AG04450 (cell line): ENCODE measurements around the gene PITPNM1. TPM values are rescaled to one million over a fixed set of nuclear protein-coding genes. Genes with fewer than 3 reads are reported as not detected.

ENCODE experiments used
- CTCF ChIA-PET: fragments of 300-600, 350-600 bp; formaldehyde crosslinking; extraction: SDS; loops from one replicate; lab custom pipeline; 2022; ENCODE audit warnings: antibody characterized with exemption, inconsistent platforms; lab: Charles Lee
- POLR2A ChIA-PET: fragments of 350-600 bp; formaldehyde crosslinking; extraction: SDS; loops from one replicate; lab custom pipeline; 2021; ENCODE audit warnings: antibody characterized with exemption, inconsistent platforms; lab: Yijun Ruan, JAX
- DNase-seq: peaks from one replicate; pipeline ENCODE4 v3.0.0-alpha.2; 2011; ENCODE audit warnings: low read depth, low spot score
- H3K27ac ChIP-seq: one replicate; pipeline ENCODE4 v1.5.1; 2012; ENCODE audit warnings: low read depth, low read length, control low read depth
- H3K27me3 ChIP-seq: one replicate; pipeline ENCODE4 v1.6.0; 2012; ENCODE audit warnings: low read length; ENCODE audit not compliant: control insufficient read depth, insufficient read depth
- H3K4me3 ChIP-seq: 2 replicates; pipeline ENCODE4 v1.5.1; 2011; ENCODE audit warnings: mild to moderate bottlenecking, low read depth, low read length, control low read depth
- H3K9me3 ChIP-seq: 2 replicates; pipeline ENCODE4 v1.5.1; 2012; ENCODE audit warnings: low read length; ENCODE audit not compliant: control insufficient read depth, insufficient read depth
- CTCF ChIP-seq: IDR thresholded peaks from 2 replicates; pipeline ENCODE4 v1.5.1; 2011; ENCODE audit warnings: low read depth, low read length, control low read depth, inconsistent platforms
- polyA plus RNA-seq: library from polyadenylated mRNA; depleted of rRNA; stranded (reverse); fragments of >200 nt; gene quantifications from 2 replicates; pipeline ENCODE4 v1.2.3, GENCODE V29; 2011

PITPNM1 gene
- polyA plus RNA-seq, 1 experiment = 6.4 TPM

GRCh38 chr11:67464411-67465188 lies 40.6 kb downstream of the PITPNM1 start:
- ChIA-PET POLR2A (interaction anchor here (0.6 kb wide), 1 partner anchor 15 kb away, joined by 3 read pairs; no protein-coding TSS in a partner anchor), CTCF (no interaction called here)

GRCh38 chr11:67463680-67464410 lies 41.3 kb downstream of the PITPNM1 start:
- CTCF ChIA-PET = interaction anchor here (0.8 kb wide), 1 partner anchor 62 kb away, joined by 3 read pairs; the partner anchor contains the start of gene PPP1CA
- no peak overlapping the region for H3K27ac ChIP-seq
- no peak overlapping the region for H3K4me3 ChIP-seq
- POLR2A ChIA-PET = no interaction called here
- no peak for DNase-seq
- H3K9me3 ChIP-seq = peaks cover 10% of the 10 kb centered on the region; the same call in 1 of the 2 replicates
- no peak for TF ChIP-seq CTCF
- peaks cover 2% of the 10 kb centered on the region for H3K27me3 ChIP-seq

More at GRCh38 chr11:67464411-67465188, 40.6 kb downstream of the PITPNM1 start:
- H3K27me3 ChIP-seq = peaks cover 2% of the 10 kb centered on the region
- H3K4me3 ChIP-seq = peak overlapping the region; percentile 63
- no peak for DNase-seq
- no peak for TF ChIP-seq CTCF
- H3K27ac ChIP-seq = no peak overlapping the region
- H3K9me3 ChIP-seq = peaks cover 10% of the 10 kb centered on the region; the same call in 1 of the 2 replicates

- ChIA-PET POLR2A (no interaction called here), CTCF (interaction anchor here (0.8 kb wide), 1 partner anchor 61 kb away, joined by 3 read pairs; the partner anchor contains the start of gene PPP1CA)
- H3K9me3 ChIP-seq = peaks cover 8% of the 10 kb centered on the region; the same call in 1 of the 2 replicates
- H3K27ac ChIP-seq = no peak overlapping the region
- no peak for TF ChIP-seq CTCF
- no peak for DNase-seq
- H3K27me3 ChIP-seq = peaks cover 2% of the 10 kb centered on the region
- H3K4me3 ChIP-seq = no peak overlapping the region
Observed at GRCh38 chr11:67463186-67463585, 42.0 kb downstream of the PITPNM1 start.

GRCh38 chr11:67458266-67458665 lies 46.9 kb downstream of the PITPNM1 start:
- no peak for TF ChIP-seq CTCF
- Histone ChIP-seq H3K9me3 (no peaks in the 10 kb centered on the region; the same call in 1 of the 2 replicates), H3K27me3 (peaks cover 21% of the 10 kb centered on the region), H3K27ac (no peak overlapping the region), H3K4me3 (no peak overlapping the region)
- ChIA-PET CTCF (interaction anchor here (0.5 kb wide), 1 partner anchor 21 kb away, joined by 5 read pairs; no protein-coding TSS in a partner anchor), POLR2A (interaction anchor here (0.6 kb wide), 1 partner anchor 9 kb away, joined by 3 read pairs; no protein-coding TSS in a partner anchor)
- no peak for DNase-seq
